GM18517 (cell line): ENCODE data around the gene UGT8.
A peak's percentile ranks its signal among the peaks of the same experiment; 100 is the strongest.

Experiments
- ATAC-seq: cut with Tn5 transposase; IDR thresholded peaks from one replicate; pipeline ENCODE4 v1.9.1; 2021; ENCODE audit warnings: mild to moderate bottlenecking, moderate library complexity; ENCODE audit not compliant: unreplicated experiment

UGT8 gene

DNA sequence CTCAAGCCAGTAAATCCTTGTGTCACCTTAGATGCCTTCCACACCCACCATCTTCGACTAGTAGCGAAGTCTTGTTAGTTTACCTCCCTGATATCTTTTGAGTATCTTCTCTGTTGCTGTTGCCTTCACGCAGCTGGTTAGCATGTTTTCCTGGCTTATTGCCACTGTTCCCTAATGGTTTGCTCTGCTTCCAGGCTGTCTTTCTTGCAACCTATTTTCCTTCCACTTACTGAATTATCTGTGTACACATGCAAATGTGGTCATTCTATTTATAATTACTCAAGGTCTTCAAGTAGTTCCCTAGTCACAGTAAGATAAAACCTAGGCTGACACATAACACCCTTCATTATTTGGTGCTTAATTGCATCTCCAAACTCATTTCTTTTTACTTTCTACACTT is 89.5 kb downstream of the UGT8 start:
- ATAC-seq, result no peak

DNA sequence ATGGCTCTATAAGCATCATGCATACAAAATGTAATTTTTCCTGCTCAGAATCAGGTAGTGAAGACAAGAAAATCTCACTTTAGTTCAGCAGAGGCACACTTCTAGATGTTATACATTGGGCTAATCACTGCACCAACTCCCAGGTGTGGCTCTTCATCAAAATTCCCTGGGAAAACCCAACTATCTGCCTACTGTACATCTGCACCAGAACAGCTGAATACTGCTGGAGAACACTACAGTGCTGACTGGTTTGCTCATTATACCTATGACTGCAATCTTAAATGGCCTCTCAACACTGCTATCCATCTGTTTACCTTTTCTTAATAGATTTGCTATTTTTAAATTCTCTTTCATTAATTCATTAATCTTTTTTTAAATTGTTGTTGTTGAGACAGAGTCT is 92.0 kb downstream of the UGT8 start:
- no peak for ATAC-seq

DNA sequence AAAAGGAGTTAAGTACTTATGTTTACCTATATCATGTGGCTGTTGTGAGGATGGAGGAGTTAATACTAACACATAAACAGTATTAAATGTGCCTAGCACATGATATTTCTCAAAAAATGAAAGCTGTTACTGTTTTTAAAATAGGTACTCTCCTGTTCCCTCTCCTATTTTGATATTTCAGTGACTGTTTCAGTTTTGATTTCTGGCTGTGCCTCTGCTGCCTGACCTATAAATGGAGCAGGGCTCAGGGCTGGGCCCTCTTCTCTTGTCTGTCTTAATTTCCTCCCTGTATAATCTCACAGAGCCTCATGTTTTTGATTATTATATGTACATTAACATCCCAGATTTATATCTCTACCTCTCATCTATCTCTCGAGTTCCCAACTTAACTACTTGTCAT is 93.3 kb downstream of the UGT8 start:
- ATAC-seq, result peak; percentile 87

DNA sequence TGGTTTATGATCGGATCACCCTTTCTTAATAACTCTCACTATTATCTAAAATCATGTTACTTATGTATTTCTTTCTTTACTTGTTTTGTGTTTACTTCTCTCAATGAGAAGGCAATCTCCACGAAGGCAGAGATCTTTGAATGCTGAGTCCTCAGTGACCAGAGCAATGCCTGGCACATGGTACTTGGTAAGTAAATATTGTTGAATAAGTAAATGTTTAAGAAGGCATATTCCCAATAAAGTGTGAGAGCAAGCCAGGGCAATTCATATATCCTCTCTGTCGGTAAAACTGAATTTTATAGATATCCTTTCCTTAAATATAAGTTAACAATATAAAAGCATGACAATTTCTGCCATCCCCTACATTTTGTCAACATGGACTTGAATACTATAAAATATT is 94.4 kb downstream of the UGT8 start:
- no peak for ATAC-seq

DNA sequence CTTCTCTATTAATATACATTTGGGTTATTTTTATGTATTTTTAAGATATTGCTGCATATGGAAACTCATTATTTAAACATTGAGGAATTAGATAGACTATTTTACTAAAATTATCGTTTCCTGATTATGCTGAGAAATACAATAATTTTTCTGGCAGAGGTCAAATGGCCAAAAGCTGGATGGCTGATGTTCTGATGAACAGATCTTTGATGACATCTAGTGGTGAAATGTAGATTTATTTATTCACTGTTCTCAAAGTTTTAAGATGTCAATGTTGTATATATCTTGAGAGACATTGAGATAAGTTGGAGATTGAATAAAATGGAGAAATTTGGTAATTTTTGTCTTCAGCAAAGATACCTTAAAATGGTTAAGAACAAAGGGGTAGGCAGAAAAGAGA is 96.2 kb downstream of the UGT8 start:
- peak; percentile 58 for ATAC-seq

DNA sequence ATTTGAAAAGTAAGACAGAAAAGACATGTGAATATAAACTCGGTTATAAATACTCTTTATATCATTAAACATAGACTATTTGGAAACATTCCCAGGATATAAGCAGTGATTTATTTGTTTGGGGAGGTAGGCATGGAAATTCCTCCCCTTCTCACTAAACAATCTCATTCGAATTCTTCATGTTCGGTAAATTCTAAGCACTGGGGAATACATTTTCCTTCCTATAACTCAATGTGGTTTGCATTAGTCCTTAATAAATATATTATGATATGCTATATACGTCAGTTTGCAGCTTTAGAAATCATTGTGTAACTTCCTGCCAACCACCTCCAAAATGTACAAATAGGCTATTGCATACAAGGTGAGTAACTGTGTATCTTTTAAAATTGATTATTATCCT is 99.6 kb downstream of the UGT8 start:
- ATAC-seq, result no peak

DNA sequence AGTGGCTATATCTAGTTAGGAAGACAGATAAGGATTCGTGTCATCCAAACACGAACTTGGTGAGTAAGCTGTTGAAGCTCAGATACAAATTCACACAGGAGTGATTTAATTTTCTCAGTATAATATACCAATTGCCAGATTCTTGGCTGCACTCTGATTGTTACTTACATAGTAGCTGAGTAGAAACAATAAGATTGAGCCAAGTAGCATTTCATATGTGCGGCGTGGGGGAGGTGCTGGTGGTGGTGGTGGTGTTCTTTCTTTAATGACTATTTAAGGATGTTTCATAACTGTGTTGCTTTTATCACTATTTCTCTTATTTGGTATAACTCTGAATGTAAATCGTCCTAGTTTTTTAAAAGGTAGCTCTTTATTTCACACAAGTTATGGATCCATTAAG is 102.9 kb downstream of the UGT8 start:
- ATAC-seq, result no peak

DNA sequence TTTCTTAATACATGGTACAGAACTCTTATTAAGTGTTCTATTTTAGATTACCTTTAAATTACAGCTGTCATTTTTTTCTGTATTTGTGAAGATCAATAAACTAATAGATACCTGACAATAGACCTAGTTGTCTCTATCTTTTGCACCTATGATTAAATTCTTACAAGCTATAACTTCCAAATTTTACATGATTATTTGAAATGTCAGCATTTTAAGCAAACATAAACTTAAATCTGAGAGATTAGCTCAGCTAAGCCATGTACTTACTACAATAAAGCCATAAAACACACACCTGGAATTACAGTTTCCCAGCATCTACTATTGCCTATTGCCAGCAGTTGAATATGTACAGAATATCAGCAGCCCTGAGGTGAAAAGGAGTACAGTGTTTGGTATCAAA is 118.8 kb downstream of the UGT8 start:
- ATAC-seq, result no peak

DNA sequence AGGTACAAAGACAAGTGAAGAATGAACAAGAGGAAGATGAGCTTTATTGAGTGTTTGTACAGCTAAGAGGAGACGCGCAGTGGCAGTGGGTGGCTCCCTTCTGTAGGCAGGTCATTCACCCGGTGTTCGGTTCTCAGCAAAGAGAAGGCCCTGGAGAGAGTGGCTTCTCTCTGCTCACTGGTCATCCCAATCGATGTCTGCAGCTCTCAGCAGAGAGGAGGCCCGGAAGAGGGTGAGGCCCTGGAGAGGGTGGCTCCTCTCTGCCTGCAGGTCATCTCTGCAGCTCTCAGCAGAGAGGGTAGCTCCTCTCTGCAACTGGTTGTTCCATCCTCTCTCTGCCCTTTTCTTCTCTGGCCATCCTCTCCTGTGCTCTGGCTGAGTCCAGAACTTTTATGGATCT is 126.5 kb downstream of the UGT8 start:
- ATAC-seq, result no peak

DNA sequence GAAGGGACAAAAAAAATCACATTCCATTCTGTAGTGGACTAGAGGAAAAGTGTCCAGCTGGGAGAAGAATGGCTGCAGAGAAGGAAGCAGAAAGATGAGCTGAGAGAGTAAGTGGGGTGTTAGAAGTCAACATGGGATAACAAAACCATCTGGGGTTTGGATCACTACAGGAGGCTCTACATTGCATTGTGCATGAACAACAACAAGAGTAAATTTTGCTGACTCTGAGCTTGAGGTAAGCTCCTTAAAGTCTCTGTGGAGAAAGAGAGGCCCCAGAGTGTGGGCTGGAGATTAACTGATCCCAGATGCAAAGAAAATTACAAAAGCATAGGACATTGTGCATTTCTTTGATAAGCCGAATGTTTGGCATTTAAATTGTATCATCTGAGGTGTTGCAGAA is 128.9 kb downstream of the UGT8 start:
- no peak for ATAC-seq
